ENCODE data around the gene ABHD6. TPM values are rescaled to one million over a fixed set of nuclear protein-coding genes. Genes with fewer than 3 reads are reported as not detected.

ABHD6 gene
- total and polyA plus RNA-seq, 2 donors (not counting 3 experiments of a cell fraction or from before 2014, with no cell fraction given) = 5.8 to 7.5 TPM

DNA sequence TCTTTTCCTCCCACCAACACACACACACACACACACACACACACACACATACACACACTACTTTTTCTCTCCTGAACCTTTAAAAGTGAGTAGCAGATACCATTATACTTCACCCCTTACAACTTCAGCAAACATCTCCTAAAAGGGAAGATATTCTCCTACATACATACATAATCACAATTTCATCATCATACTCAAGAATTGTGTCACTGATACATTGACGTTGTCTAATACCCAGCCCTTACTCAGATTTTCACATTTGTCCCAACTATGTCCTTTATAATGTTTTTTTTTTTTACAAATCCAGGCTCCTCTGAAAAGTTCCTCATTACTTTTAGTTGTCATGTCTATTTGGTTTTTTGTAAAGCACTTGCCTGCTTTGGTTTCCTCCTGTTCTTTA is 18.5 kb downstream of the ABHD6 start:
- intact Hi-C loops (cut with micrococcal nuclease) = no loop called here
- no peaks in the 10 kb centered on the region for H3K27me3 ChIP-seq (ENCODE audit: control insufficient read depth in 2 of 2, insufficient read depth in 2 of 2, low read length in 2 of 2)
- H3K79me2 ChIP-seq (ENCODE audit: control insufficient read depth, insufficient read depth, low read length) = no peaks in the 10 kb centered on the region
- dilution Hi-C loops (cut with MboI; ENCODE audit: extremely low pct_ligation_motif_present, low sequenced_read_pairs) = no loop called here
- H4K20me1 ChIP-seq (replicated peaks; ENCODE audit: control insufficient read depth, extremely low read depth, insufficient read depth, low read length) = no peaks in the 10 kb centered on the region
- H3K9me1 ChIP-seq (replicated peaks; ENCODE audit: control insufficient read depth, extremely low read depth, insufficient read depth, low read length) = no peaks in the 10 kb centered on the region
- H2AFZ ChIP-seq (ENCODE audit: low read depth, low read length) = no peak overlapping the region
- no TSS peak for BruUV-seq (replicated peaks)
- H3K9ac ChIP-seq (replicated peaks; ENCODE audit: extremely low read depth, insufficient read depth, low read length) = no peak overlapping the region
- H3K4me1 ChIP-seq (ENCODE audit: control insufficient read depth, extremely low read depth, insufficient read depth, low read length) = no peaks in the 10 kb centered on the region
- DNase-seq (ENCODE audit: low read depth, low spot score) = no peak
- no peaks in the 10 kb centered on the region for H3K36me3 ChIP-seq (ENCODE audit: control insufficient read depth in 2 of 2, extremely low read depth in 1 of 2, insufficient read depth in 2 of 2, low read length in 2 of 2)
- no peak overlapping the region for H3K4me3 ChIP-seq (replicated peaks in 1 of 3; ENCODE audit: insufficient read depth in 1 of 3, low read depth in 1 of 3, low read length in 3 of 3)
- TF ChIP-seq CTCF (IDR thresholded peaks at IDR 0.05; ENCODE audit: extremely low read depth in 1 of 2, insufficient read depth in 1 of 2, low read depth in 1 of 2, low read length in 2 of 2) = no peak
- TF ChIP-seq GATA2 (IDR thresholded peaks at IDR 0.05; ENCODE audit: insufficient read depth, insufficient read length, low read depth, low read length) = no peak
- no peak for TF ChIP-seq MAX (IDR thresholded peaks at IDR 0.05; ENCODE audit: insufficient read depth, insufficient read length)
- no peak for TF ChIP-seq POLR2AphosphoS5 (IDR thresholded peaks at IDR 0.05; ENCODE audit: insufficient read depth, low read depth, low read length)
- H3K9me3 ChIP-seq (replicated peaks; ENCODE audit: control insufficient read depth, insufficient read depth, low read length) = no peaks in the 10 kb centered on the region
- POLR2A ChIA-PET = no interaction called here
- CTCF ChIA-PET = no interaction called here
- no peak for FAIRE-seq
- H3K4me2 ChIP-seq (ENCODE audit: insufficient read depth, low read length) = no peak overlapping the region
- H3K27ac ChIP-seq (ENCODE audit: insufficient read depth, low read depth, low read length) = no peak overlapping the region

- no peak for DNase-seq (ENCODE audit: low read depth, low spot score)
- Histone ChIP-seq H3K9me3 (replicated peaks; ENCODE audit: control insufficient read depth, insufficient read depth, low read length) (no peaks in the 10 kb centered on the region), H3K27ac (ENCODE audit: insufficient read depth, low read depth, low read length) (no peak overlapping the region), H3K4me1 (ENCODE audit: control insufficient read depth, extremely low read depth, insufficient read depth, low read length) (no peaks in the 10 kb centered on the region), H3K9me1 (replicated peaks; ENCODE audit: control insufficient read depth, extremely low read depth, insufficient read depth, low read length) (no peaks in the 10 kb centered on the region), H3K36me3 (ENCODE audit: control insufficient read depth in 2 of 2, extremely low read depth in 1 of 2, insufficient read depth in 2 of 2, low read length in 2 of 2) (no peaks in the 10 kb centered on the region), H4K20me1 (replicated peaks; ENCODE audit: control insufficient read depth, extremely low read depth, insufficient read depth, low read length) (no peaks in the 10 kb centered on the region), H3K9ac (replicated peaks; ENCODE audit: extremely low read depth, insufficient read depth, low read length) (no peak overlapping the region), H3K4me2 (ENCODE audit: insufficient read depth, low read length) (no peak overlapping the region), H3K4me3 (replicated peaks in 1 of 3; ENCODE audit: insufficient read depth in 1 of 3, low read depth in 1 of 3, low read length in 3 of 3) (no peak overlapping the region), H3K79me2 (ENCODE audit: control insufficient read depth, insufficient read depth, low read length) (no peaks in the 10 kb centered on the region), H2AFZ (ENCODE audit: low read depth, low read length) (no peak overlapping the region), H3K27me3 (ENCODE audit: control insufficient read depth in 2 of 2, insufficient read depth in 2 of 2, low read length in 2 of 2) (no peaks in the 10 kb centered on the region)
- BruUV-seq (replicated peaks) = no TSS peak
- dilution Hi-C loops (cut with MboI; ENCODE audit: extremely low pct_ligation_motif_present, low sequenced_read_pairs) (no loop called here), intact Hi-C loops (cut with micrococcal nuclease) (no loop called here)
- ChIA-PET POLR2A (no interaction called here), CTCF (no interaction called here)
- peak; percentile 37 for FAIRE-seq
- TF ChIP-seq POLR2A (IDR thresholded peaks at IDR 0.05; ENCODE audit: low read depth, low read length) (no peak), EZH2 (IDR thresholded peaks at IDR 0.05; ENCODE audit: borderline replicate concordance, low read depth, low read length, severe bottlenecking) (no peak), GATA2 (IDR thresholded peaks at IDR 0.05; ENCODE audit: insufficient read depth, insufficient read length, low read depth, low read length) (no peak), CTCF (IDR thresholded peaks at IDR 0.05; ENCODE audit: extremely low read depth in 1 of 2, insufficient read depth in 1 of 2, low read depth in 1 of 2, low read length in 2 of 2) (no peak), MAX (IDR thresholded peaks at IDR 0.05; ENCODE audit: insufficient read depth, insufficient read length) (no peak), JUN (IDR thresholded peaks at IDR 0.05; ENCODE audit: borderline replicate concordance, insufficient read depth, insufficient read length, low read depth) (no peak), FOS (IDR thresholded peaks at IDR 0.05; ENCODE audit: borderline replicate concordance, insufficient read depth, low read length) (no peak), POLR2AphosphoS5 (IDR thresholded peaks at IDR 0.05; ENCODE audit: insufficient read depth, low read depth, low read length) (no peak), MYC (IDR thresholded peaks at IDR 0.05; ENCODE audit: low read depth, low read length) (no peak)
Measured at GRCh38 chr3:58256511-58256910, 18.9 kb downstream of the ABHD6 start.
